ENCODE measurements around the gene TCTA.

DNA sequence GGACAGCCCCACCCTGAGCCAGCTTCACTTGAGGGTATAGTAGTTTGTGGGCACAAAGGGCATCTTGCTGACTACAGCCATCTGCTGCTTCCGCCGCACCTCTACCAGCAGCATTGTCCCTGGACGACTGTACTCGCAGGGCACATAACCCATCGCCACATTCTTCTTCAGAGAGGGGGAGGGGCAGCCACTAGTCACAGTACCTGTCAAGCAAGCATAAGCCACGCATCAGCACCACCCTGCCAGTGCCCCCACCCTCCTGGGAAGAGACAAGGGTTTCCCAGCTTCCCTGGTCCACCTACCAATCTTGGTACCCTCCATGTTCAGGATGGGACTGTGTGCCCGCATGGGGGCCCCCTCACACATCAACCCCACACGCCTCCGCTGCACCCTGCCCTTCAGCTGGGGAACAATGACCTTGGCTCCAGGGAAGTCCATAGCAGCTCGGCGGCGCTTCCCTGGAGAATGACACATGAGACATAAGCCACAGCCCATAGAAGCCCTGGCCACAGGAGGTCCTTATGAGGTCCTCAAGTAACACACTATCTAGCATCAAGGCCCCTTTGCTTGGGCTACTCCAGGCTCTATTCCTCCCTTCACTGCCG lies 5.4 kb downstream of the TCTA start:
- TF ChIP-seq, protein P1, sequence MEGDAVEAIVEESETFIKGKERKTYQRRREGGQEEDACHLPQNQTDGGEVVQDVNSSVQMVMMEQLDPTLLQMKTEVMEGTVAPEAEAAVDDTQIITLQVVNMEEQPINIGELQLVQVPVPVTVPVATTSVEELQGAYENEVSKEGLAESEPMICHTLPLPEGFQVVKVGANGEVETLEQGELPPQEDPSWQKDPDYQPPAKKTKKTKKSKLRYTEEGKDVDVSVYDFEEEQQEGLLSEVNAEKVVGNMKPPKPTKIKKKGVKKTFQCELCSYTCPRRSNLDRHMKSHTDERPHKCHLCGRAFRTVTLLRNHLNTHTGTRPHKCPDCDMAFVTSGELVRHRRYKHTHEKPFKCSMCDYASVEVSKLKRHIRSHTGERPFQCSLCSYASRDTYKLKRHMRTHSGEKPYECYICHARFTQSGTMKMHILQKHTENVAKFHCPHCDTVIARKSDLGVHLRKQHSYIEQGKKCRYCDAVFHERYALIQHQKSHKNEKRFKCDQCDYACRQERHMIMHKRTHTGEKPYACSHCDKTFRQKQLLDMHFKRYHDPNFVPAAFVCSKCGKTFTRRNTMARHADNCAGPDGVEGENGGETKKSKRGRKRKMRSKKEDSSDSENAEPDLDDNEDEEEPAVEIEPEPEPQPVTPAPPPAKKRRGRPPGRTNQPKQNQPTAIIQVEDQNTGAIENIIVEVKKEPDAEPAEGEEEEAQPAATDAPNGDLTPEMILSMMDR (IDR thresholded peaks at IDR 0.05): no peak
- TF ChIP-seq POLR2A (IDR thresholded peaks at IDR 0.05) (no peak), POLR2AphosphoS5 (IDR thresholded peaks at IDR 0.05) (no peak)

Measured in stomach (tissue), 4 donors.